Stomach smooth muscle (tissue), 2 donors: ENCODE results near the gene TBL3.
"Not testable (repeated sequence)": the region's sequence is repeated elsewhere in the genome, so short reads cannot be mapped to it uniquely, and the experiment has no call there.

Experiments
- H3K27ac ChIP-seq: one replicate; pipeline ENCODE4 v1.7.0; 2013; ENCODE audit warnings: mild to moderate bottlenecking, low read length, inconsistent platforms
- H3K27me3 ChIP-seq, 2 donors: one replicate each; pipeline ENCODE4 v1.7.0; 2013; ENCODE audit warnings: low read length in 2 of 2; ENCODE audit not compliant: insufficient read depth in 2 of 2, control insufficient read depth in 1 of 2
- H3K36me3 ChIP-seq, 2 donors: one replicate each; pipeline ENCODE4 v1.7.0; 2013; ENCODE audit warnings: low read length in 2 of 2; ENCODE audit not compliant: control insufficient read depth in 2 of 2, insufficient read depth in 2 of 2
- H3K4me1 ChIP-seq: one replicate; pipeline ENCODE4 v1.7.0; 2013; ENCODE audit warnings: low read length; ENCODE audit not compliant: control insufficient read depth, insufficient read depth
- H3K4me3 ChIP-seq, 2 donors: one replicate each; pipeline ENCODE4 v1.7.0; 2013; ENCODE audit warnings: low read length in 2 of 2
- H3K9ac ChIP-seq, 2 donors: one replicate each; pipeline ENCODE4 v1.7.0; 2013; ENCODE audit warnings: low read length in 2 of 2, mild to moderate bottlenecking in 1 of 2
- H3K9me3 ChIP-seq, 2 donors: one replicate each; pipeline ENCODE4 v1.7.0; 2013; ENCODE audit warnings: low read length in 2 of 2; ENCODE audit not compliant: control insufficient read depth in 2 of 2
- donor health status: healthy.
- donor health status: Pancreatic carcinoma.

Gene TBL3

DNA sequence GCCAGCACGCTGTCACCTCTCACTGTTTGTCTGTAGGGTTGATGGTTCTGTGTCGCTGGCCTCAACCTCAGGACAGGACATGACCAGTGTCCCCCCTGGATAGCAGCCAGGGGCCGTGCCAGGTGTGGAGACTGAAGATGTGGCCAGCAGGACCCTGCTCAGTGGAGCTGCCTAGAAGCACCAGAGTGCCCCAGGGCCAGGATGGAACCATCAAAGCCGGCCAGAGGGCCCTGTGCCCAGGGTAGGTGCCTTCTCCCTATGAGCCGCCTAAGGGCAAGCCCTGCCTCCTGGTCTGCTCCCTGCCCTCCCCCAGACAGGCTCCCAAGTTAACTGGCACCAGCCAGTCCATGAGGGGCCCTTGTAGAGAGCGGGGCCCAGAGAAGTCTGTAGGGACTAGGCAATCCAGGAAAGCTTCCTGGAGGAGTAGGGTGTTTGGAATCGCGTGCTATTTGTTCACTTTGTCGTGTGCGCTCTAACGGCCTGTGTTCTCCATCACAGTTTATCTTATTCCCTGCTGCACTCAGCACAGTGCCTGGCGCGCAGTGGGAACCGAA lies 13.1 kb upstream of the TBL3 start:
- Histone ChIP-seq H3K9ac (peak overlapping the region; percentile 66 to 90), H3K4me1 (peaks cover 18% of the 10 kb centered on the region), H3K27ac (peak overlapping the region; percentile 87), H3K36me3 (peaks cover 13 to 16% of the 10 kb centered on the region in 2 donors), H3K4me3 (peak overlapping the region; percentile 18 to 86), H3K27me3 (no peaks in the 10 kb centered on the region), H3K9me3 (no peaks in the 10 kb centered on the region)

DNA sequence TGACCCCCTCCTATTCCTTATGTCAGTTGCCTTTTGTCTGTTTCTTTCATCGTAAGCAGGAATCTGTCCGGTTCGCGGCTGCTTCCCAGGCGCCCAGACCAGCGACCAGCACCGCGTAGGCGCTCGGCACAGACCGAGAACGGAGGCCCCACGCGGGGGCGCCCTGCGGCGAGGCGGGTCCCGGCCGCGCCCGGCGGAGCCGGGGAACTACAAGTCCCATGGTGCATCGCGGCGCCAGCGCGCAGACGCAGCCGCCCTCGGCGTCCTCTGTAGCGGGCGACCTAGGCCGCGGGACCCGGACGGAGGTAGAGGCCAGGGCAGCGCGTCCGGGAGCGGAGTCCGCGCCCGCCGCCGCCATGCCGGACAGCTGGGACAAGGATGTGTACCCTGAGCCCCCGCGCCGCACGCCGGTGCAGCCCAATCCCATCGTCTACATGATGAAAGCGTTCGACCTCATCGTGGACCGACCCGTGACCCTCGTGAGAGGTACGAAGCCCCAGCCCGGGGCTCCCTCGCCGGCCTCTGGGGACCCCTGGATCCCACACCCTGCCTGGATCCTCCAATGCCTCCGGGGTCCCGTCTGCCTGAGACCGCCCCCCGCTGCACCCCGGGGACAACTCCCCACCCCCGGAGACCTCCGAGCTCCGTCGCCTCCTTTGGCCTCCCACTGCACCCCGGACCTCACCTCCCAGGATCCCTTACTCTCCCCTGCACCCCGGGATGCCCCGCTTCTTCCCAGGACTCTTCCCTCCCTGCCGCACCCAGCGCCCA lies 12.4 kb upstream of the TBL3 start, which contains the start of gene NDUFB10:
NDUFB10 (plus strand) TSS at position 270 of the 771 bp plus-strand sequence; CDS start at position 357, 87 bp downstream.
- Histone ChIP-seq H3K4me1 (peaks cover 24% of the 10 kb centered on the region), H3K27me3 (no peaks in the 10 kb centered on the region), H3K36me3 (peaks cover 14 to 18% of the 10 kb centered on the region in 2 donors), H3K27ac (peak within 1 kb of the TSS; percentile 87), H3K4me3 (peak within 1 kb of the TSS; percentile 79 to 86), H3K9ac (peak within 1 kb of the TSS; percentile 90), H3K9me3 (no peaks in the 10 kb centered on the region)

DNA sequence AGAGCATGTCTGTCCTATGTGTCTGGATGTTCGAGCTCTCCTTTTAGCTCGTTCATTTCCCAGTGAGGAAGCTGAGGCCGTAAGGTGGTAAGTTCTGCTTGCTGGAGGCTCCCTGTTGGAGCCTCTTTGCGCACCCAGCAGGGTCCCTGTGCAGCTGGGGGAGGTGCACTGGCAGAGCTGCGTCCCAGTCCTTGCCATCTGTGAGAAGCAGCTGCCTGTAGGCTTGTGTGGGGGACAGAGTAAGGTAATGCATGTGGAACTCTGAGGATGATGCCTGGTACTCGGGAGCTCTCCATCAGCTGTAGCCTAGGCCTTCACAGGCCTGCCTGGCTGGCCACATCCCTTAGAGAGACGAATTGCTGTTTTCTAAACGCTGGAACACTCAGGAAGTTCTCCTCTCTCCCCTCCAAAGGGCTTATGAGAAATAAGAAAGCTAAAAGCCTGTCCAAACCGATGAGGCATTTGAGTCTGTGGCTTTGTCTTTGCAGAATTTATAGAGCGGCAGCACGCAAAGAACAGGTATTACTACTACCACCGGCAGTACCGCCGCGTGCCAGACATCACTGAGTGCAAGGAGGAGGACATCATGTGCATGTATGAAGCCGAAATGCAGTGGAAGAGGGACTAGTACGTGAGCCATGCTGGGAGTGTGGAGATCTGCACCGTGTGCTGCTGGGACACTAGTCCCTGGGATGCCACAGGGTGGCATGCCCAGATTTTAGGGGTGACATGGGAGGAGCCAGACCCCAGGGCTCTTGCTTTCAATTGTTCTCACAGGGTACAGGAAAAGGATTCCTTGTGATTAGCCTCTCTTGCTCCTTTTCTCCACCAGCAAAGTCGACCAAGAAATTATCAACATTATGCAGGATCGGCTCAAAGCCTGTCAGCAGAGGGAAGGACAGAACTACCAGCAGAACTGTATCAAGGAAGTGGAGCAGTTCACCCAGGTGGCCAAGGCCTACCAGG lies 10.9 kb upstream of the TBL3 start:
- Histone ChIP-seq H3K9me3 (no peaks in the 10 kb centered on the region), H3K9ac (peak overlapping the region; percentile 55 to 90), H3K4me3 (peak overlapping the region; percentile 79 to 86), H3K4me1 (peaks cover 35% of the 10 kb centered on the region), H3K27ac (peak overlapping the region; percentile 87), H3K36me3 (peaks cover 14 to 18% of the 10 kb centered on the region in 2 donors), H3K27me3 (no peaks in the 10 kb centered on the region)

DNA sequence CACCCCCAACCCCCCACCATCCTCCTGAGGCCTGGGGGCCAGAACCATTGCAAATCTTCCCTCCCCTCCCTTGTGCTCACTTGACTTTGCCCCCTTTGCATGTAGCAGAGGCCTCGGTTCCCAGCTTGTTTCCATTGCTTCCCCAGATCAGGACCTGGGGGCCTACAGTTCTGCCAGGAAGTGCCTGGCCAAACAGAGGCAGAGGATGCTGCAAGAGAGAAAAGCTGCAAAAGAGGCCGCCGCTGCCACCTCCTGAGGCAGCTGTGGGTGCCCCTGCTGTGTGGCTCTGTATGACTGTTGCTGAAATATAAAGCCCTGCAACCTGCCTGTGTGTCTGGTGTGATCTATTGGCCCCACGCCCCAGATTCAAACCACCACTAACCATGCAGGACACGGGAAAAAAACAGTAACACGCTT lies 10.2 kb upstream of the TBL3 start:
- Histone ChIP-seq H3K4me1 (peaks cover 36% of the 10 kb centered on the region), H3K9me3 (no peaks in the 10 kb centered on the region)

DNA sequence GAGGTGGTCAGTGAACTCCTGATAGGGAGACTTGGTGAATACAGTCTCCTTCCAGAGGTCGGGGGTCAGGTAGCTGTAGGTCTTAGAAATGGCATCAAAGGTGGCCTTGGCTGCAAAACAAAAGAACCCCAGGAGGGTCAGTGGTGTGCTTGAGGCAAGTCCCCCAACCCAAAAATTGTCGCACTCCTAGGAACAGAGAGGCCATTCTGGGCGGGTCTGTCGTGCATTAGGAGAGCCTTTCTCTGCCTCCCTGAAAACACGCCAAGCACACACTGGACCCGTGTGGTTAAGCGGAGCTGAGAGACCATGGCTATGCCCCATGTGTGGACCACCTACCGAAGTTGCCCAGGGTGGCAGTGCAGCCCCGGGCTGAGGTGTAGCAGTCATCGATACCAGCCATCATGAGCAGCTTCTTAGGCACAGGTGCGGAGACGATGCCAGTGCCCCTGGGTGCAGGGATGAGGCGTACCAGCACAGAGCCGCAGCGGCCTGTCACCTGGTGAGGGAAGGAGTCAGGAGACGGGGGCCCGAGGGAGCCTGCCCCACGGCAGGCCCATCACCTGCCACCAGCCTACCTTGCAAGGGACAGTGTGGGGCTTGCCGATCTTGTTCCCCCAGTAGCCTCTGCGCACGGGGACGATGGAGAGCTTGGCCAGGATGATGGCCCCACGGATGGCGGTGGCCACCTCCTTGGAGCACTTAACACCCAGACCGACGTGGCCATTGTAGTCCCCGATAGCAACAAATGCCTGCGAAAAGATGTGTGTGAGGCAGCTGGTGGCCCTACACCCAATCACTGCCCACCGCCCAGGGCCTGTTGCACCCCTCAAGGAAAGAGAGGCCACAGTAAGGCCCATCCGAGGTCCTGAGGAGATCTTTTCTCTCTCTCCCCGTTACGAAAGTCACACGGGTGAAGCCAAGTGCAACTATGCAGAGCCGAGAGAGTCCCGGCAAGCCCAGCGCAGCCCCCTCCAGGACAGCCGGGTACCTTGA lies 9.4 kb upstream of the TBL3 start:
- H3K27me3 ChIP-seq, H3K9me3 ChIP-seq, H3K9ac ChIP-seq, H3K4me3 ChIP-seq, H3K27ac ChIP-seq: not testable (repeated sequence)
- Histone ChIP-seq H3K36me3 (peaks cover 14 to 18% of the 10 kb centered on the region in 2 donors), H3K4me1 (peaks cover 36% of the 10 kb centered on the region)

More for the DNA sequence above, 10.2 kb upstream of the TBL3 start:
- Histone ChIP-seq H3K27ac (no peak overlapping the region), H3K36me3 (peaks cover 14 to 18% of the 10 kb centered on the region in 2 donors), H3K4me3 (no peak overlapping the region), H3K27me3 (no peaks in the 10 kb centered on the region), H3K9ac (no peak overlapping the region)

DNA sequence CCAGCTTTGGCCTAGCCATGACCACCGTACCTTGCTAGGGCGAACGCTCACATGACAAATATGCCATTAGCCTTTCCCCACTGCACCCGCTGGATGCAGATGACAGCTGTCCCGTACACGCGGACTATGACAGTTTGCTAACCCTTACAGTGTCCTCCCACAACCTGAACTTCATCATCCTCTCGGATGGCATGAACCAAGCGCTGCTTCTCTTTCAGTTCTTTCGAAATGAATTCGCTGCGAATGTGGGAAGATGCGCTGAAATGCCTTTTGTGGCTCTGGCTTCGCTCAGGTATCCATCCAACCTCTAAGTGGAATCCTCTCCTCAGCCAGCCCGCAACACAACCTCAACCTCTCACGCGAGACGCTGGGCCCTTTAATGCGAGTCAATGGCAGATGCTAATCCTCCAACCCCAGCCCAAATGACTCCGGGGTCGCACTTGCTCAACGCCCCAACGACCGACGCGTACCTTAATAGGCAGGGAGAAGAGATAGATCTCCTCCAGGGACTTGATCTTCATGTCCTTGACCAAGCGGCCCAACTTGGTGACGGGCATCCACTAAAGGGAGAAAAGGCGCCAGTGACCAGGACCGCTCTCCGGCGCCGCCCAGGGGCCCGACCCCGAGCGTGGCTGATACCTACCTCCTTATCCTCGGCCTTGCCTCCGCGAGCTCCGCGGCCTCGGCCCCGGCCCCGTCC lies 7.9 kb upstream of the TBL3 start:
- Histone ChIP-seq H3K27ac (peak overlapping the region; percentile 98), H3K9ac (peak overlapping the region; percentile 72 to 80), H3K27me3 (no peaks in the 10 kb centered on the region), H3K9me3 (no peaks in the 10 kb centered on the region), H3K36me3 (peaks cover 14 to 18% of the 10 kb centered on the region in 2 donors), H3K4me1 (peaks cover 32% of the 10 kb centered on the region), H3K4me3 (peak overlapping the region; percentile 83 to 90)

DNA sequence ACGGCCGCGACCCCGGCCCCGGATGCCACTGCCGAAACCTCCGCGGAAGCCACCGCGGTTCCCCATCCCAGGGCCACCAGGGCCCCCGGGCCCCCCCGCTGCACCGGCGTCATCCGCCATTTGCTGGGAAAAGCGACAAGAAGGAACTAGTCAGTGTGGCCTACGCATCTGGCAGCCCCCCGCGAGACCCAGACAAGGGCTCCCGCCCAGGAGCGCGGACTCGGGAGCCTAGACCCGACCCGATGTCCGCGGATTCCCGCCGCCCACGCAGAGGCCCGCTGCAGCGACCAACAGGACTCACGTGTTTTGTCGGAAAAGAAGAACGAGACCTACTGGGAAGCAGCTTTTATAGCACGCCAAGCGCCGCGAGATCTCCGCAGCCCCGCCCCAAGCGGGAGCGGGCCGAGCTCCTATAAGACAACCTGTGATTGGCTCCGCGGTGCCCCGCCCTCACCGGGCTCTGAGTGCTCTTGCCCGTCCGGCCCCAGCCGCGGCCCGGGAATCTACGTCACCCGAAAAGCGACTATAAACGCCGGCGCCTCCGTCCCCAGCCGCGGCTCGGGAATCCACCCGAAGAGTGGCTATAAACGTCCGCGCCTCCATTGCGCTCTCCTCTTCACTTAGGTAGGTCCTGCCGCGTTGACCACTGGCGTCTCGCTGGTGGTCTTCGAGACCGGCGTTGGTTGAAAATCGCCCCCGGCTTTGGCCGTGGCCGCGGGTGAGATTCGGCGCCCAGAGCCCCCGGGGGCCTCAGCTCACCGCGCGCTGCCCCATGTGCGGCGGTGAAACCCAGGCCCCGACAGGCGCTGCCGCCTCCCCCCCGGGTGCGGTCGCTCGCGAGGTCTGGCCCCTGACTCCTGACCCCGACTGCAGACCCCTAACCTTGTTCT lies 7.1 kb upstream of the TBL3 start, which contains the start of gene RPS2:
RPS2 (minus strand) TSS at position 321 of the 890 bp plus-strand sequence; CDS start at position 120, 201 bp downstream.
- peaks cover 14 to 18% of the 10 kb centered on the region in 2 donors for H3K36me3 ChIP-seq
- H3K4me3 ChIP-seq = peak within 1 kb of the TSS; percentile 83 to 90
- H3K27ac ChIP-seq = peak within 1 kb of the TSS; percentile 98
- H3K4me1 ChIP-seq = peaks cover 31% of the 10 kb centered on the region
- H3K27me3 ChIP-seq = no peaks in the 10 kb centered on the region
- peak within 1 kb of the TSS; percentile 96 to 100 for H3K9ac ChIP-seq
- no peaks in the 10 kb centered on the region for H3K9me3 ChIP-seq

DNA sequence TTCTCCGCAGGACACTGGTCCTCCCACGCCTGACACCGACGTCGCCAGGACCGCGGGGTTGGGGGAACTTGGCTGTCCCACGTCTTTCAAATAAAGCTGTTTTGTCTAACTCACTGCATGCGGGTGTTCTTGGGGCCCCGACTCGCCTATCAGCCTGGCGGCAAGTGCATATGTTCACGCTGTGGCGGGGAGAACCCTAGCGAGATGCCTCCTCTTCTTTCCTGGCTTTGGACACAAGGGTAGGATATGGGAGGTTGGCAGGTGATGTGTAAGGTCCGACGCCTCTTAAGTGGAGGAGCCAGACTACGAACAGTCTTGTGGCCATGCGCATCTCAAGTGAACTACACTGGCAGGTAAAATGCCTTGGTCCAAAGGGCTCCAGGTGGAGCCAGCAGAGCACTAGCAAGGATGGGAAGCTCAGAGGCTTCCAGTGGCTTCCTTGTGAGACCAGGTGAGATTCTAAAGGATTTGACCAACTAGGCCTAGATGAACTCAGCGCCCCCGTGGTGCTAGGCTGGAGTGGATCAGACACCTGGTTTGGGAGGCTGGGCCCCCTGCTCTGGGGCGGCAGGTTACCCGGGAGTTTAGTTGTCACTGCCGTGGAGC lies 6.4 kb upstream of the TBL3 start:
- peak overlapping the region; percentile 96 to 100 for H3K9ac ChIP-seq
- H3K4me1 ChIP-seq = peaks cover 28% of the 10 kb centered on the region
- H3K27ac ChIP-seq = peak overlapping the region; percentile 98
- peak overlapping the region; percentile 80 to 90 for H3K4me3 ChIP-seq
- H3K9me3 ChIP-seq = no peaks in the 10 kb centered on the region
- H3K27me3 ChIP-seq = no peaks in the 10 kb centered on the region
- peaks cover 14 to 18% of the 10 kb centered on the region in 2 donors for H3K36me3 ChIP-seq
